Measurements from ENCODE around the gene BGLAP. TPM values are rescaled to one million over a fixed set of nuclear protein-coding genes. Genes with fewer than 3 reads are reported as not detected.

The BGLAP gene
- total and polyA plus RNA-seq, 2 of the 13 experiments (the other 11 are each of a cell fraction or from before 2014, with no cell fraction given), result 0.62 to 1.6 TPM

- TF ChIP-seq SNAI1 (CRISPR knock-in tag; IDR thresholded peaks at IDR 0.05; ENCODE audit: borderline replicate concordance) (no peak), AHDC1 (CRISPR knock-in tag; IDR thresholded peaks at IDR 0.05; ENCODE audit: borderline replicate concordance) (no peak), ZNF274 (CRISPR knock-in tag; IDR thresholded peaks at IDR 0.05) (0 out of 2 replicates have a peak, but pooled peaks have one; percentile 33), PHF8 (CRISPR knock-in tag; IDR thresholded peaks at IDR 0.05) (no peak), BRD4 (CRISPR knock-in tag; IDR thresholded peaks at IDR 0.05) (0 out of 2 replicates have a peak, but pooled peaks have one; percentile 4), ZBTB38 (CRISPR knock-in tag; IDR thresholded peaks at IDR 0.05) (peak; percentile 70; the same call in 1 of the 2 replicates), ETV5 (CRISPR knock-in tag; IDR thresholded peaks at IDR 0.05; ENCODE audit: borderline replicate concordance) (peak; percentile 8; the same call in 1 of the 2 replicates), MXD1 (CRISPR knock-in tag; IDR thresholded peaks at IDR 0.05) (peak; percentile 80), AGO2 (optimal IDR thresholded peaks at IDR 0.05; ENCODE audit: low read depth, low read length) (peak; percentile 93), MED8 (CRISPR knock-in tag; IDR thresholded peaks at IDR 0.05; ENCODE audit: insufficient replicate concordance) (no peak), AGO1 (IDR thresholded peaks at IDR 0.05; ENCODE audit: low read depth, low read length, poor library complexity, severe bottlenecking) (peak; percentile 91), NFYB (CRISPR knock-in tag; IDR thresholded peaks at IDR 0.05) (no peak), FOXA1 (IDR thresholded peaks at IDR 0.05) (no peak), FOXA1 (CRISPR knock-in tag; IDR thresholded peaks at IDR 0.05) (no peak), PRMT3 (CRISPR knock-in tag; IDR thresholded peaks at IDR 0.05; ENCODE audit: borderline replicate concordance, low read depth) (no peak), SALL2 (CRISPR knock-in tag; IDR thresholded peaks at IDR 0.05) (no peak), ZNF430 (CRISPR knock-in tag; IDR thresholded peaks at IDR 0.05) (peak; percentile 61), NFAT5 (CRISPR knock-in tag; IDR thresholded peaks at IDR 0.05) (peak; percentile 25; the same call in 1 of the 2 replicates), ZKSCAN5 (CRISPR knock-in tag; IDR thresholded peaks at IDR 0.05) (no peak)
Measured at GRCh38 chr1:156245451-156246232, 3.7 kb downstream of the BGLAP start (continued).

All from HepG2 (cell line).